KOPT-K1 (cell line): ENCODE measurements around the gene HOXB7.
A peak's percentile ranks its signal among the peaks of the same experiment; 100 is the strongest.

Experiments used
- H3K27ac ChIP-seq: fragments of 200-600 bp; sonication (generic); 2 replicates; pipeline ENCODE4 v1.5.1; 2016; ENCODE audit warnings: antibody characterized with exemption, mild to moderate bottlenecking, low read depth, low read length; ENCODE audit not compliant: poor library complexity, severe bottlenecking
- H3K36me3 ChIP-seq: fragments of 200-600 bp; sonication (generic); 2 replicates; pipeline ENCODE4 v1.5.1; 2017; ENCODE audit warnings: antibody characterized with exemption, mild to moderate bottlenecking, low read length, moderate library complexity; ENCODE audit not compliant: insufficient read depth
- H3K9me3 ChIP-seq: fragments of 200-600 bp; sonication (generic); 2 replicates; pipeline ENCODE4 v1.5.1; 2017; ENCODE audit warnings: antibody characterized with exemption, low read length, mild to moderate bottlenecking; ENCODE audit not compliant: insufficient read depth, poor library complexity, severe bottlenecking

The HOXB7 gene

DNA sequence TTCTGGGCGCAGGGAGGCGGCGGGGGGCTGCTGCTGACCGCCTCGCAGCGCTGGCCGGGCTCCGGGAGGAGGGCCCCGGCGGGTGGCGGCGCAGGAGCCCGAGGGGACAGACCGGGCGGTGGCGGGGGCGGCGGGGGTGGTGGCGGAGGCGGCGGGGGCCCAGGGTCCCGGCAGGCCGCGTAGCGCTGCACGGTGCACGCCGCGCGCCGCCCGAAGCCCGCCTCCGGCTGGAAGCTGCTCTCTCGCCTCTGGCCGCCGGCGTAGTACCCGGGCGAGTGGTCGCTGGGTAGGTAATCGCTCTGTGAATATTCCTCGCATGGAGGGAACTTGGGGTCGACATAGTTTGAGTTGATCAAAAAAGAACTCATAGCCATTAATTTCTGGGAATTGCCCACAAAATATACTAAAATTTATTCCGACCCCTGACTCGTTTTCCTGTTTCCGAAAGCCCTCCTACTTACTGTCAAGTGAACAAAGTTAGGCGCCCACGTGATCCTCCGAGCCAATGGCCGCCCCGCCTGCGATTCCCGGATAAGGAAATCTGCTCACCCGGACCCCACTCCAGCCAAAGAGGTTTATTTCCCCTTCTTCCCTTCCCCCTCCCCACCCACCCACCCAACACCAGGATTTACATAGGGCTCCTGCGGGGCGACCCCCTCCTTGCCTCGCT lies 32.7 kb downstream of the HOXB7 start, which contains the start of gene HOXB4:
HOXB4 (minus strand) TSS at position 405 of the 670 bp plus-strand sequence; CDS start at position 374, 31 bp downstream.
- peaks cover 11% of the 10 kb centered on the region for H3K36me3 ChIP-seq
- no peaks in the 10 kb centered on the region for H3K9me3 ChIP-seq
- H3K27ac ChIP-seq: peak within 1 kb of the TSS; percentile 81

DNA sequence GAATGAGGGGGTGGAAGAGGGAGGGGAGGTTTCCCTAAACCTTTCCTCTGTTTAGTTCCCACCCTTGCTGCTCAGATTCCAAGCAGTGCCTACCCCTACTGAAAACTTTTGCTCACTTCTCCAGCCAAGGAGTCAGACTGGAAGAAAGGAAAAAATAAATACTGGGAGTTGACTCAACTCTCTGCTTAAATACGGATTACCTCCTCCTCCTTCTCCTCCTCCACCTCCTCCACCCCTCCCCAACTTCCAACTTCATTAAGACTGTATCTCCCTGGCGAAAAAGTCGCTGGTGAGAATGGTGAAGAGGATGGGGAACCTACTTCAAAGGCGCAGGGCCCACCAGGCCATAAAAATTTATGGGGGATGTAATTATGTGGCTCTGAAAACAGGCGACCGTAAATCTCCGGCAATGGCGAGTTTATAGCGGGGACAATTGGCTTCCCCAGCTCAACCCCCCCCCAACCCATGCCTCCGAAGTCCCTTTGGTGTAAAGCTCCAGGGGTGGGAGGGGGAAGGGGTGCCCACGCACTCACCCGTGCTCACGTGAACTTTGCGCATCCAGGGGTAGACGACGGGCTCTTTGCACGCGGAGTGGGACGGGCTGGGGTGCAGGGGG lies 33.4 kb downstream of the HOXB7 start:
- H3K27ac ChIP-seq: peak overlapping the region; percentile 81
- H3K36me3 ChIP-seq: peaks cover 11% of the 10 kb centered on the region
- H3K9me3 ChIP-seq: no peaks in the 10 kb centered on the region

DNA sequence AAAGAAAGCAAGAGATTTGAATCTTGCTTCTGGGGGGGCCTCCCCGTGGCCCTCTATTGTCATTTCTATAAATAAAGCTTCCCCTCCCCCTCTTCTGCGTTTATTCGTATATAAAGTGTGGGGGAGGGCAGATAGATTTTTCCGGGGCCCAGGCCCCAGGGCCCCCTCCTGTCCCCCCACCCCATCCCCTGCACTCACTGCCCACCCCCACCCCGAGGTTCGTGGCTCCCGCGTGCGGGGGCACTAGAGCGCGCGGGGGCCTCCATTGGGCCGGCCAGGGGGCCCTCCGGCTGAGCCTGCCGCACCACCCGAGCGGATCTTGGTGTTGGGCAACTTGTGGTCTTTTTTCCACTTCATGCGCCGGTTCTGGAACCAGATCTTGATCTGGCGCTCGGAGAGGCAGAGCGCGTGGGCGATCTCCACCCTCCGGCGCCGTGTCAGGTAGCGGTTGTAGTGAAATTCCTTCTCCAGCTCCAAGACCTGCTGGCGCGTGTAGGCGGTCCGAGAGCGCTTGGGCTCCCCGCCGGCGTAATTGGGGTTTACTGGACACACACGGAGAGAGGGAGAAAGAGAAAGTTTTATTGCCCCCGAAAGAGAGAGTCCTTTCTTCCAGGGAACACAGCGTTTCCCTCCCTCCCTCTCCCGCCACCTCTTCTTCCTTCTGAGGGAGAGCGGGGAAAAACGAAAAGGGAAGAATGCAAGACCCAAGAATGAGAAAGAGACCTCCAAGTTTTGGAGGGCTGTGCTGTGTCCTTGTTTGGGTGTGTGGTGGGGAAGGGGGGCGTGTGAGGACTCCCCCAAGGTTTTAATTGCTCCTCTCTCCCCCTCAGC lies 34.1 kb downstream of the HOXB7 start:
- peak overlapping the region; percentile 81 for H3K27ac ChIP-seq
- H3K9me3 ChIP-seq: no peaks in the 10 kb centered on the region
- H3K36me3 ChIP-seq: peaks cover 12% of the 10 kb centered on the region

GRCh38 chr17:48575673-48576478 lies 34.9 kb downstream of the HOXB7 start:
- H3K27ac ChIP-seq: no peak overlapping the region
- no peaks in the 10 kb centered on the region for H3K9me3 ChIP-seq
- H3K36me3 ChIP-seq: peaks cover 20% of the 10 kb centered on the region

DNA sequence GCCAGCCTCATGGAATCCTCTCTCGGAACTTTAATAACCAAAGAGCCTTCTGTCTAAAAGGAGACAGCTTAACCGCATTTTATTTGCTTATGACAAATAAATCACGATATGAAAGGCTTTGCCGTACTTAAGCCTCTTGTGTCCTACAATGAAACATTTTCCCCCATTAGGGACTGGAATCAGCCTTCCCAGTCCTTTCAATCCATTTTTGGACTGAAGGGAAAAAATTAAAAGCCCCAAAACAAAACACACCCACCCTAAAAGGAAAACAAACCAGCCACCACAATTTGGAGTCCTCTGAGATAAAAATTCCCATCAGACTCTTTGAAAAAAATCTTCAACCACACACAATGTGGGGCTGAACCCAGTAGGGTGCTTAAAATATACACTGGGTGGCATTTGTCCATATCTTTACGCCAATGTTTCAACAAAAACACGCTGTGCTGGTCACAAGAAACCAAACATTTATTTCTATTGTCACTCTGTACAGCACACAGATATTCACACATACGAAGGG lies 35.7 kb downstream of the HOXB7 start:
- H3K27ac ChIP-seq: no peak overlapping the region
- H3K36me3 ChIP-seq: peaks cover 27% of the 10 kb centered on the region
- no peaks in the 10 kb centered on the region for H3K9me3 ChIP-seq

DNA sequence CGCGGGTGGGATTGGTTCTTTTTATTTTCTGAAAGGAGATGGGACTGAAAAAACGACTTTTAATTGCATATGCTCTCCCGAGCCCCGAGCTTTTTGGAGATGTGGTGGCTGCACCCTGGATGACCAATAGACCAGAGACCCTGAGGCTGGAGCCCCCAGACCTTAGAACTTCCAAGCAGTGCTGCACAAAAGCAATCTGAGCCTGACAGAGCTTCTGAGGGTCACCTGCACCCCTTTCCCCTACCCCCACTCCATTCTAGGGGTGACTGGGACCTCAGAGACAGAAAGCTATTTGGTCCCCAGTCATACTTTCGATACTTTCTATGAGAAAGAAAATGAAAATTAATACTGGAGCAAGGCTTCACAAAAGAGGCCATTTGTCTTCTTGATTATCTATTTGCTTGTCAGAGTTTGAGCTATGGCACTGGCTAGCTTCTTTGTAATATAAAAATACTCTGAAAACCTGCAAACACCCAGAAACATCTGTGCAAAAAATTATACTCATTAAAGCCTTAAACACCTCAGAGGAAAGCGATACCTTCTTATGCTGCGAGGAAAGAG lies 36.2 kb downstream of the HOXB7 start:
- H3K27ac ChIP-seq: no peak overlapping the region
- peaks cover 32% of the 10 kb centered on the region for H3K36me3 ChIP-seq
- H3K9me3 ChIP-seq: no peaks in the 10 kb centered on the region

GRCh38 chr17:48571826-48572417 lies 38.9 kb downstream of the HOXB7 start:
- Histone ChIP-seq H3K9me3 (no peaks in the 10 kb centered on the region), H3K27ac (no peak overlapping the region), H3K36me3 (peaks cover 35% of the 10 kb centered on the region)

GRCh38 chr17:48571024-48571818 lies 39.6 kb downstream of the HOXB7 start:
- Histone ChIP-seq H3K36me3 (peaks cover 35% of the 10 kb centered on the region), H3K27ac (no peak overlapping the region), H3K9me3 (no peaks in the 10 kb centered on the region)

GRCh38 chr17:48570325-48571023 lies 40.3 kb downstream of the HOXB7 start:
- no peaks in the 10 kb centered on the region for H3K9me3 ChIP-seq
- peaks cover 29% of the 10 kb centered on the region for H3K36me3 ChIP-seq
- no peak overlapping the region for H3K27ac ChIP-seq

GRCh38 chr17:48569674-48570324 lies 41.0 kb downstream of the HOXB7 start:
- Histone ChIP-seq H3K27ac (no peak overlapping the region), H3K36me3 (peaks cover 25% of the 10 kb centered on the region; the same call in 1 of the 2 replicates), H3K9me3 (no peaks in the 10 kb centered on the region)

DNA sequence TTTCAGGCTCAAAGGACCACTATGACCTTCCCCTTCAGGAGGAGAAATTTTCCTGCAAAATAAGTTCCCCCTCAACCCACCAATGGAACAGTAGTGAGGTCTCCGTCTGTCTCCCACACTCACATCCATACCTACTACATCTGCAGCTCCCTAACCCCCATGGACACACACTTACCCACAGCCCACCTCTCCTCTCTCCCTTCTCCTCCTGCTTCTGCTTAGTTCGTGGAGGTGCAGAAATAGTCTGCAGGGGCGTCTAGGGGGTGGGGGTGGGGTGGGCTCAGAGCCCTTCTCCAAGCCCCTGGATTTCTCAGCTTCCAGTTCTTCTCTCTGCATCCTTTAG lies 41.6 kb downstream of the HOXB7 start:
- Histone ChIP-seq H3K36me3 (peaks cover 24% of the 10 kb centered on the region; the same call in 1 of the 2 replicates), H3K27ac (no peak overlapping the region)

GRCh38 chr17:48568499-48569239 lies 42.1 kb downstream of the HOXB7 start:
- Histone ChIP-seq H3K27ac (no peak overlapping the region), H3K9me3 (no peaks in the 10 kb centered on the region), H3K36me3 (peaks cover 24% of the 10 kb centered on the region; the same call in 1 of the 2 replicates)

More for the DNA sequence above, 41.6 kb downstream of the HOXB7 start:
- H3K9me3 ChIP-seq: no peaks in the 10 kb centered on the region
